ENCODE measurements around the gene TMEM44. TPM values are rescaled to one million over a fixed set of nuclear protein-coding genes. Genes with fewer than 3 reads are reported as not detected.

Gene TMEM44
- polyA plus RNA-seq, 1 donor (not counting 4 experiments of a cell fraction or from before 2014, with no cell fraction given) = 13.3 TPM

GRCh38 chr3:194618858-194619608 is 14.2 kb downstream of the TMEM44 start:
- Histone ChIP-seq H2AFZ (ENCODE audit: control insufficient read depth, low read length) (no peak overlapping the region), H3K9me1 (ENCODE audit: control insufficient read depth, extremely low read depth, insufficient read depth, low read length) (no peaks in the 10 kb centered on the region), H3K79me2 (ENCODE audit: control insufficient read depth, insufficient read depth, low read length) (no peaks in the 10 kb centered on the region), H3K9ac (ENCODE audit: control insufficient read depth, extremely low read depth, insufficient read depth, low read length) (no peak overlapping the region), H3K27ac (ENCODE audit: control insufficient read depth, insufficient read depth, low read length) (no peak overlapping the region), H4K20me1 (ENCODE audit: control insufficient read depth, extremely low read depth, insufficient read depth, low read length) (no peaks in the 10 kb centered on the region), H3K4me3 (ENCODE audit: control insufficient read depth in 2 of 3, extremely low read depth in 1 of 3, insufficient read depth in 2 of 3, low read depth in 1 of 3, low read length in 3 of 3) (no peak overlapping the region), H3K27me3 (ENCODE audit: control insufficient read depth, extremely low read depth, insufficient read depth, low read length) (no peaks in the 10 kb centered on the region), H3K36me3 (ENCODE audit: control insufficient read depth in 2 of 2, extremely low read depth in 1 of 2, insufficient read depth in 2 of 2, low read length in 2 of 2) (peaks cover 0 to 11% of the 10 kb centered on the region in 2 experiments), H3K4me2 (ENCODE audit: control insufficient read depth, extremely low read depth, insufficient read depth, low read depth, low read length) (no peak overlapping the region), H3K4me1 (ENCODE audit: control insufficient read depth, extremely low read depth, insufficient read depth, low read length) (no peaks in the 10 kb centered on the region), H3K9me3 (ENCODE audit: control insufficient read depth, low read depth, low read length) (no peaks in the 10 kb centered on the region)
- DNase-seq (ENCODE audit: low read depth, low spot score) (no peak), FAIRE-seq (no peak)
- TF ChIP-seq EZH2 (IDR thresholded peaks at IDR 0.05; ENCODE audit: low read length) = no peak
- no peak for TF ChIP-seq CTCF (optimal IDR thresholded peaks at IDR 0.05 in 1 of 3, IDR thresholded peaks at IDR 0.05 in 1 of 3, conservative IDR thresholded peaks at IDR 0.05 in 1 of 3; ENCODE audit: extremely low read depth in 1 of 3, insufficient read depth in 2 of 3, low read length in 3 of 3)
- dilution Hi-C loops (cut with MboI; ENCODE audit: extremely low pct_ligation_motif_present, low sequenced_read_pairs) = no loop called here

- H4K20me1 ChIP-seq (ENCODE audit: control insufficient read depth, extremely low read depth, insufficient read depth, low read length) = no peaks in the 10 kb centered on the region
- no peak overlapping the region for H2AFZ ChIP-seq (ENCODE audit: control insufficient read depth, low read length)
- no peak for DNase-seq (ENCODE audit: low read depth, low spot score)
- FAIRE-seq = no peak
- H3K9me3 ChIP-seq (ENCODE audit: control insufficient read depth, low read depth, low read length) = no peaks in the 10 kb centered on the region
- dilution Hi-C loops (cut with MboI; ENCODE audit: extremely low pct_ligation_motif_present, low sequenced_read_pairs) = no loop called here
- no peak overlapping the region for H3K9ac ChIP-seq (ENCODE audit: control insufficient read depth, extremely low read depth, insufficient read depth, low read length)
- no peak overlapping the region for H3K4me2 ChIP-seq (ENCODE audit: control insufficient read depth, extremely low read depth, insufficient read depth, low read depth, low read length)
- no peaks in the 10 kb centered on the region for H3K27me3 ChIP-seq (ENCODE audit: control insufficient read depth, extremely low read depth, insufficient read depth, low read length)
- no peaks in the 10 kb centered on the region for H3K4me1 ChIP-seq (ENCODE audit: control insufficient read depth, extremely low read depth, insufficient read depth, low read length)
- H3K36me3 ChIP-seq (ENCODE audit: control insufficient read depth in 2 of 2, extremely low read depth in 1 of 2, insufficient read depth in 2 of 2, low read length in 2 of 2) = peaks cover 0 to 8% of the 10 kb centered on the region in 2 experiments
- no peaks in the 10 kb centered on the region for H3K9me1 ChIP-seq (ENCODE audit: control insufficient read depth, extremely low read depth, insufficient read depth, low read length)
- no peaks in the 10 kb centered on the region for H3K79me2 ChIP-seq (ENCODE audit: control insufficient read depth, insufficient read depth, low read length)
- H3K27ac ChIP-seq (ENCODE audit: control insufficient read depth, insufficient read depth, low read length) = no peak overlapping the region
- H3K4me3 ChIP-seq (ENCODE audit: control insufficient read depth in 2 of 3, extremely low read depth in 1 of 3, insufficient read depth in 2 of 3, low read depth in 1 of 3, low read length in 3 of 3) = no peak overlapping the region
- TF ChIP-seq CTCF (optimal IDR thresholded peaks at IDR 0.05 in 1 of 3, IDR thresholded peaks at IDR 0.05 in 1 of 3, conservative IDR thresholded peaks at IDR 0.05 in 1 of 3; ENCODE audit: extremely low read depth in 1 of 3, insufficient read depth in 2 of 3, low read length in 3 of 3) (no peak), EZH2 (IDR thresholded peaks at IDR 0.05; ENCODE audit: low read length) (no peak)
Measured at GRCh38 chr3:194617827-194618226, 15.4 kb downstream of the TMEM44 start.
